Activated CD4-positive, alpha-beta memory T cell treated with anti-CD3 and anti-CD28 coated beads, Interleukin-2, amount 10 ng/mL, durations not matched to agents 7 days and 5 days (primary cell): ENCODE data around the gene PTGS1. TPM values are rescaled to one million over a fixed set of nuclear protein-coding genes. Genes with fewer than 3 reads are reported as not detected.
"Not testable (repeated sequence)": the region's sequence is repeated elsewhere in the genome, so short reads cannot be mapped to it uniquely, and the experiment has no call there.

ENCODE experiments used
- CTCF ChIA-PET: fragments of 350-600 bp; sonication (Branson Sonifier 250); formaldehyde crosslinking; loops from one replicate; lab custom pipeline; 2021; ENCODE audit warnings: antibody characterized with exemption, inconsistent platforms; lab: Charles Lee
- POLR2A ChIA-PET: fragments of 350-600 bp; sonication (Branson Sonifier 250); formaldehyde crosslinking; loops from one replicate; lab custom pipeline; 2021; ENCODE audit warnings: antibody characterized with exemption; lab: Charles Lee
- DNase-seq: peaks from one replicate; pipeline ENCODE4 v3.0.0-alpha.2; 2020
- H3K27ac Mint-ChIP-seq: one replicate; pipeline ENCODE4 v1.8.0; 2021; ENCODE audit warnings: mild to moderate bottlenecking, mixed read lengths
- H3K27me3 Mint-ChIP-seq: one replicate; pipeline ENCODE4 v1.8.0; 2021; ENCODE audit warnings: mixed read lengths
- H3K36me3 Mint-ChIP-seq: one replicate; pipeline ENCODE4 v1.8.0; 2021; ENCODE audit warnings: low read depth, mixed read lengths
- H3K4me1 Mint-ChIP-seq: one replicate; pipeline ENCODE4 v1.8.0; 2021; ENCODE audit warnings: mixed read lengths
- H3K4me3 Mint-ChIP-seq: one replicate; pipeline ENCODE4 v1.8.0; 2021; ENCODE audit warnings: mild to moderate bottlenecking, mixed read lengths
- H3K9me3 Mint-ChIP-seq: one replicate; pipeline ENCODE4 v1.8.0; 2021; ENCODE audit warnings: mixed read lengths
- total RNA-seq, 2 experiments: library from RNA; stranded (reverse); gene quantifications; one replicate each; pipeline ENCODE4 v1.2.3, GENCODE V29; 2021

The PTGS1 gene
- total RNA-seq, 2 experiments from 2014 or later, result 0.08 to 0.20 TPM

DNA sequence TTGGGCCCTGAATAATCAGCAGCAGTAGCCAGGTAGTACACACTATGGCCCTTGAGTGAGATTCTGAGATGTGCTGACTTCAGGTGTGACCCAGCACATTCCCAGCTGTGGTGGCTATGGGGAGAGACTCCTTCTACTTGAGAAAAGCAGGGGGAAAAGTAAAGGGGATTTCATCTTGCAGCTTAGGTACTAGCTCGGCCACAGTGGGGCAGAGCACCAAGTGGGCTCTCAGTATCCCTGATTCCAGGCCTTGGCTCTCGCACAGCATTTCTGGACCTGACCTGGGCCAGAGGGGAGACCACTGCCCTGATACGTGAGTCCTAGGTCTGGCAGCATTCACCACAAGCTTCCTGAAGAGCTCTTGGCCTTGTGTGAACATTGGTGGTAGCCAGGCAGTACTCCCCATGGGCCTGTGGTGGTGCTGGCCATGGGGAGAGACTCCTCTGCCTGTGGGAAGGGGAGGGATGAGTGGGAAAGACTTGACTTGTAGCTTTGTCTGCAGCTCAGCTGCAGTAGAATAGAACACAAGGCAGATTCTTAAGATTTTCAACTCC lies 27.6 kb downstream of the PTGS1 start:
- H3K4me1 Mint-ChIP-seq, result peaks cover 10% of the 10 kb centered on the region
- H3K36me3 Mint-ChIP-seq, result no peaks in the 10 kb centered on the region
- no peak overlapping the region for H3K4me3 Mint-ChIP-seq
- ChIA-PET POLR2A (no interaction called here), CTCF (no interaction called here)
- peaks cover 8% of the 10 kb centered on the region for H3K27me3 Mint-ChIP-seq
- no peak for DNase-seq
- no peak overlapping the region for H3K27ac Mint-ChIP-seq
- H3K9me3 Mint-ChIP-seq, result peaks cover 4% of the 10 kb centered on the region

DNA sequence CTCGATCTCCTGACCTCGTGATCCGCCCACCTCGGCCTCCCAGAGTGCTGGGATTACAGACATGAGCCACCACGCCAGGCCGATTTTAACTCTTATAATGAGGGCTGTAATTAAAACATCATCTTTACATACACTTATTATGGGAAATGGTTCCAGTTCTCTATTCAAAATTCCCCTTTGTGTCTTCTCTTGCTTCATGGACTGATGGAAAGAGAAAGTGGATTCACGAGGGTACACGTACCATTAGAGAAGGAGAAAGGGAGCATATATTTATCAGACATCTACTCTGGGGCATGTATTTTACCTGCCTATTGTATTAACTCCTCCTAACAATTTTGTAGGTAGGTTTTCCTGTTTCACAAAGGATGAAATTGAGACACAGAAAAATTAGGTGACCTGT lies 31.1 kb downstream of the PTGS1 start:
- Mint-ChIP-seq H3K4me1 (peaks cover 10% of the 10 kb centered on the region), H3K4me3 (no peak overlapping the region), H3K27ac (no peak overlapping the region)

DNA sequence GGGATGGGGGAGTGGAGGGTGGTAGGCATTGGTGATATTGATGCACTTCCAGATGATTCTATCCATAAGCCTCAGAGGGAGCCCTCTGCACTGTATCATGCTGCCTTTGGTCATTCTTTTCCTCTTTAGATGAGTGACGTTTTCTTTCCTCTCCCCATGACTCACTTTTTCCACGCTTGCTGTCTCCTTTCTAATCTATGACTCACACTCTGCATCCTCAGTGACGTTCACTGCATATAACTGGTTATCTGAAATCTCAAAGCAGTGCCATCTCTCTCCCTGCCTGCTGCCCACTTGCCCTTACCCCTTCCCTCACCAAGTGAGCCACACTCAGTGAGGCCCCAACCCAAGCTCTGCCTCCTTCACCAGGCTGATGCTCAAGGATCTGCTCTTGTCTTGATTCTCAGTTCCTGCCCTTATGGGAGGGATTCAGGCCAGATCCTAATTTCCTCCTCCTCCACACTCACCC lies 31.6 kb downstream of the PTGS1 start:
- H3K4me1 Mint-ChIP-seq, result peaks cover 10% of the 10 kb centered on the region
- H3K27me3 Mint-ChIP-seq, result peaks cover 4% of the 10 kb centered on the region
- POLR2A ChIA-PET, result no interaction called here
- CTCF ChIA-PET, result no interaction called here
- no peak overlapping the region for H3K27ac Mint-ChIP-seq
- no peaks in the 10 kb centered on the region for H3K36me3 Mint-ChIP-seq
- peaks cover 4% of the 10 kb centered on the region for H3K9me3 Mint-ChIP-seq
- peak; percentile 33 for DNase-seq
- no peak overlapping the region for H3K4me3 Mint-ChIP-seq

More for the DNA sequence above, 31.1 kb downstream of the PTGS1 start:
- ChIA-PET POLR2A (no interaction called here), CTCF (no interaction called here)
- peaks cover 4% of the 10 kb centered on the region for H3K27me3 Mint-ChIP-seq
- no peak for DNase-seq
- H3K9me3 Mint-ChIP-seq, result peaks cover 4% of the 10 kb centered on the region
- H3K36me3 Mint-ChIP-seq, result no peaks in the 10 kb centered on the region

DNA sequence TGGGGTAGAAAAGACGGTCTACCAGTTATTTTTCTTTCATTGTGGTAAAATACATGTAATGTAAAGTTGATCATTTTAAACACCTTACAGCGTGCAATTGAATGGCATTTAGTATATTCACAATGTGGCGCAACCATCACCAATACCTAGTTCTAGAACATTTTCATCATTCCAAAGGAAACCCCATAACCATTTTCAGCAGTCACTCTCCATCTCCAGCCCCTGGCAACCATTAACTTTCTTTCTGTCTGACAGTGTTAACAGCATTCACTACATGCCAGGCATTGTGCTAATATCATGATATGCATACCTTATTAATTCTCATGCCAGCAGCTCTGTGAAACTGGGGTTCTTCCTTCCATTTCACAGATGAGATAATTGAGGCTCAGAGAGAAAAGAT lies 32.0 kb downstream of the PTGS1 start:
- Mint-ChIP-seq H3K27me3 (peaks cover 4% of the 10 kb centered on the region), H3K9me3 (peaks cover 4% of the 10 kb centered on the region), H3K36me3 (no peaks in the 10 kb centered on the region), H3K4me3 (no peak overlapping the region), H3K4me1 (peaks cover 10% of the 10 kb centered on the region), H3K27ac (no peak overlapping the region)
- ChIA-PET POLR2A (no interaction called here), CTCF (no interaction called here)
- DNase-seq, result no peak

DNA sequence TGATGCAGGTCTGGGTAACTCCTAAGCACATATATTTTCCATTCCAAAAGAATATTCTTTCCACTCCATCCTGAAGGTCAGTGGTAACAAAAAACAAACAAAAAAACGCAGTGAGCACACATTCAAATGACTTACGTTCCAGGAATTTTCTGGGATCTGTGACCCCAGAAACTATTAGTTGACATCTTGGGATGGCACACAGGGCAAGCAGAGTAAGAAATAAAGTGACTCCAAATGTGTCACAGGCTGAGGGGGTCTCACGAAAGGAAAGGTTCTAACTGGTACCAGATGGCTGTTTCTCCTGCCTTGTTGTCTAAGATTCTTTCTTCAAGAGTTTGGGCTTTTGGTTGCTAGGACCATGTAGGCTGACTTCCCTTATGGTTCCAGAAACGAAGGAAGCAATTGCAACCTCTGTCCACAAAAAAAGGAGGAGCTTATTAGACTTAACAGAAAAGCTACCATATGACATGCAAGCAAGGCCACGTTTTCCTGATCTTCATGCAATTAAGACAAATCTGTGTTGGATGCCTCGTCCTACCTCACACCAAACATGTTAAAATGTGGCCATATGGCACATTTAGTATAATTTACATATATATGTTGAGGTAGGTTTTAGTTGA lies 32.7 kb downstream of the PTGS1 start:
- Mint-ChIP-seq H3K36me3 (no peaks in the 10 kb centered on the region), H3K9me3 (peaks cover 4% of the 10 kb centered on the region), H3K4me3 (no peak overlapping the region), H3K27me3 (peaks cover 4% of the 10 kb centered on the region), H3K27ac (no peak overlapping the region), H3K4me1 (peaks cover 10% of the 10 kb centered on the region)
- ChIA-PET CTCF (no interaction called here), POLR2A (no interaction called here)
- DNase-seq, result no peak

DNA sequence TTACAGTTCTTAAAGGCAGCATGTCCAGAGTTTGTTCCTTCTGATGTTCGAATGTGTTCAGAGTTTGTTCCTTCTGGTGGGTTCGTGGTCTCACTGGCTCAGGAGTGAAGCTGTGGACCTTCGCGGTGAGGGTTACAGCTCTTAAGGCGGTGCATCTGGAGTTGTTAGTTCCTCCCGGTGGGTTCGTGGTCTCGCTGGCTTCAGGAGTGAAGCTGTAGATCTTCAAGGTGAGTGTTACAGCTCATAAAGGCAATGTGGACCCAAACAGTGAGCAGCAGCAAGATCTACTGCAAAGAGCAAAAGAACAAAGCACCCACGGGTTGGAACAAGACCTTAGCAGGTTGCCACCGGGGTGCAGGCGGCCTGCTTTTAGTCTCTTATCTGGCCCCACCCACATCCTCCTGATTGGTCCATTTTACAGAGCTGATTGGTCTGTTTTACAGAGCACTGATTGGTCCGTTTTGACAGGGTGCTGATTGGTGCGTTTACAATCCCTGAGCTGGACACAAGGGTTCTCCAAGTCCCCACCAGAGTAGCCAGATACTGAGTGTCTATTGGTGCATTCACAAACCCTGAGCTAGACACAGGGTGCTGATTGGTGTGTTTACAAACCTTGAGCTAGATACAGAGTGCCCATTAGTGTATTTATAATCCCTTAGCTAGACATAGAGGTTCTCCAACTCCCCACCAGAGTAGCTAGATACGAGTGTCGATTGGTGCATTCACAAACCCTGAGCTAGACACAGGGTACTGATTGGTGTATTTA lies 34.7 kb downstream of the PTGS1 start:
- H3K27me3 Mint-ChIP-seq, H3K27ac Mint-ChIP-seq, H3K4me1 Mint-ChIP-seq, DNase-seq, POLR2A ChIA-PET, H3K36me3 Mint-ChIP-seq, H3K4me3 Mint-ChIP-seq, H3K9me3 Mint-ChIP-seq: not testable (repeated sequence)
- CTCF ChIA-PET, result interaction anchor here (1.2 kb wide), 1 partner anchor 306 kb away, joined by 3 read pairs; no protein-coding TSS in a partner anchor

DNA sequence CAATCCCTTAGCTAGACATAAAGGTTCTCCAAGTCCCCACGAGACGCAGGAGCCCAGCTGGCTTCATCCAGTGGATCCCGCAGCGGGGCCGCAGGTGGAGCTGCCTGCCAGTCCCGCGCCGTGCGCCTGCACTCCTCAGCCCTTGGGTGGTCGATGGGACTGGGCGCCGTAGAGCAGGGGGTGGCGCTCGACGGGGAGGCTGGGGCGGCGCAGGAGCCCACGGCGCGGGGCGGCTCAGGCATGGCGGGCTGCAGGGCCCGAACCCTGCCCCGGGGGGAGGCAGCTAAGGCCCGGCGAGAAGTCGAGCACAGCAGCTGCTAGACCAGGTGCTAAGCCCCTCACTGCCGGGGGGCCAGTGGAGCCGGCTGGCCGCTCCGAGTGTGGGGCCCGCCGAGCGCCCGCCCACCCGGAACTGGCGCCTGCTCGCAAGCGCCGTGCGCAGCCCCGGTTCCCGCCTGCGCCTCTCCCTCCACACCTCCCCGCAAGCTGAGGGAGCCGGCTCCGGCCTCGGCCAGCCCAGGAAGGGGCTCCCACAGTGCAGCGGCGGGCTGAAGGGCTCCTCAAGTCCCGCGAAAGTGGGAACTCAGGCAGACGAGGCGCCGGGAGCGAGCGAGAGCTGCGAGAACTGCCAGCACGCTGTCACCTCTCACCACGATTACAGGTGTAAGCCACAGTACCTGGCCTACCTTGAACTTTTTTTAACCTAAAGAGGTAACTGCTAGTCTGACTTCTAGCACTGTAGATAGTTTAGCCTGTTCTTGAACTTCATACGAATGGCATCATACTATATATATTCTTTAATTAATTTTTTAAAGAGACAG lies 35.5 kb downstream of the PTGS1 start:
- ChIA-PET CTCF (interaction anchor here (1.1 kb wide), 1 partner anchor 9 kb away, joined by 3 read pairs; no protein-coding TSS in a partner anchor), POLR2A (no interaction called here)
- no peak for DNase-seq
- H3K36me3 Mint-ChIP-seq, result no peaks in the 10 kb centered on the region
- no peak overlapping the region for H3K4me3 Mint-ChIP-seq
- peaks cover 10% of the 10 kb centered on the region for H3K4me1 Mint-ChIP-seq
- H3K27me3 Mint-ChIP-seq, result no peaks in the 10 kb centered on the region
- H3K9me3 Mint-ChIP-seq, result peaks cover 4% of the 10 kb centered on the region
- H3K27ac Mint-ChIP-seq, result no peak overlapping the region

DNA sequence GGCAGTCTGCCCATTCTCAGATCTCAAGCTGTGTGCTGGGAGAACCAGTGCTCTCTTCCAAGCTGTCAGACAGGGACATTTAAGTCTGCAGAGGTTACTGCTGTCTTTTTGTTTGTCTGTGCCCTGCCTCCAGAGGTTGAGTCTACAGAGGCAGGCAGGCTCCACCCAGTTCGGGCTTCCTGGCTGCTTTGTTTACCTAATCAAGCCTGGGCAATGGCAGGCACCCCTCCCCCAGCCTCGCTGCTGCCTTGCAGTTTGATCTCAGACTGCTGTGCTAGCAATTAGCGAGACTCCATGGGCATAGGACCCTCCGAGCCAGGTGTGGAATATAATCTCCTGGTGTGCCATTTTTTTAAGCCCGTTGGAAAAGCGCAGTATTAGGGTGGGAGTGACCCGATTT lies 43.3 kb downstream of the PTGS1 start:
- H3K36me3 Mint-ChIP-seq, DNase-seq, CTCF ChIA-PET, H3K9me3 Mint-ChIP-seq, POLR2A ChIA-PET, H3K4me3 Mint-ChIP-seq, H3K27ac Mint-ChIP-seq, H3K27me3 Mint-ChIP-seq, H3K4me1 Mint-ChIP-seq: not testable (repeated sequence)

DNA sequence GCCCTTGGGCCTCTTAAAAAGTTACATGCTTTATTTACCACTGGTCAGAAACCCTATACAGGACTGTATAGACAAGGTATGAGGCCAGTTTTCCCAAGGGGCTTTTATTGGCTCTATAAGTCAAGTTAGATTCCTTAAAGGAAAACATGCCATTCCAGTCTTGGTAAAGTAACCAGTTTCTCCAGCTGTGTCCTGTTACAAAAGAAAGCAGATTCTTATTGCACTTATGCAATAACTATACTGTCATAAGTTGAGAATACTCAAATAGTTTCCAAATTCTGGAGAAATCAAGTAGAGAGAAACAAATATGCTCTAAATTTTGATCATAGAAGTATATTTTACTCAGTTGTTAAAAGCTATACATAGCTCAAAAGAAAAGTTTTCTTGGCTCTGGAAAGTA lies 47.2 kb downstream of the PTGS1 start:
- peaks cover 2% of the 10 kb centered on the region for H3K36me3 Mint-ChIP-seq
- peaks cover 6% of the 10 kb centered on the region for H3K27me3 Mint-ChIP-seq
- DNase-seq, result no peak
- ChIA-PET CTCF (no interaction called here), POLR2A (no interaction called here)
- H3K4me1 Mint-ChIP-seq, result peaks cover 1% of the 10 kb centered on the region
- H3K9me3 Mint-ChIP-seq, result peaks cover 21% of the 10 kb centered on the region
- no peak overlapping the region for H3K27ac Mint-ChIP-seq
- no peak overlapping the region for H3K4me3 Mint-ChIP-seq

DNA sequence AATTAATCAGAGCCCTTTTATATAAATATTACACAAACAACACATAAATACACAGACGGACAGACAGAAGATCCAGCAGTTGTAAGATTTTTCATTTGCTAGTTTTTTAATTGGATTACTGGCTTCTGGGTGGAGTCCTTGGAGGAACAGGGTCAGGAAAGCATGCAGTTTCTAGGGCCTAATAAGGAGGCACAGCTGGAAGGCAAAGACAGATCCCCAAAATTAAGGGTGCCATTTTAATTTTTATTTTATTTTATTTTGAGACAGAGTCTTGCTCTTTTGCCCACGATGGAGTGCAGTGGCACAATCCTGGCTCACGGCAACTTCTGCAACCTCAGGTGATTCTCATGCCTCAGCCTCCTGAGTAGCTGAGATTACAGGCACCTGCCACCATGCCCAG lies 49.5 kb downstream of the PTGS1 start:
- Mint-ChIP-seq H3K9me3 (peaks cover 21% of the 10 kb centered on the region), H3K27me3 (peaks cover 12% of the 10 kb centered on the region), H3K36me3 (peaks cover 2% of the 10 kb centered on the region), H3K4me3 (no peak overlapping the region), H3K4me1 (peaks cover 1% of the 10 kb centered on the region), H3K27ac (no peak overlapping the region)
- POLR2A ChIA-PET, result no interaction called here
- CTCF ChIA-PET, result no interaction called here
- DNase-seq, result no peak

DNA sequence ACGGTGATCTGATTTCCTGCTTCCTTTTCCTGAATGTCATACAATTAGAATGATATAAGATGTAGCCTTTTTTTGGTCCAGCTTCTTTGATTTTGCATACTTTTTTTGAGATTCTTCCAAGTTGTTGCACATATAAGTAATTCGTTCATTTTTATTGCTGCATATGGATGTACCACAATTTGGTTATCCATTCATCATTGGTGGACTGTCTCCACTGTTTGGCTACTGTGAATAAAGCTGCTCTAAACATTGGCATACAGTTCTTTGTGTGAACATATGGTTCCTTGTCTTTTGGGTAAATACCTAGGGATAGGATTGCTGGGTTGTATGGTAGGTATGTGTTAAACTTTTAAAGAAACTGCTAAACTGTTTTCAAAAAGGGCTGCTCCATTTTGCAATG lies 54.3 kb downstream of the PTGS1 start:
- no peak for DNase-seq
- Mint-ChIP-seq H3K36me3 (no peaks in the 10 kb centered on the region), H3K27ac (no peak overlapping the region), H3K9me3 (peaks cover 15% of the 10 kb centered on the region), H3K4me1 (no peaks in the 10 kb centered on the region), H3K4me3 (no peak overlapping the region), H3K27me3 (peaks cover 14% of the 10 kb centered on the region)
- CTCF ChIA-PET, result no interaction called here
- POLR2A ChIA-PET, result no interaction called here

DNA sequence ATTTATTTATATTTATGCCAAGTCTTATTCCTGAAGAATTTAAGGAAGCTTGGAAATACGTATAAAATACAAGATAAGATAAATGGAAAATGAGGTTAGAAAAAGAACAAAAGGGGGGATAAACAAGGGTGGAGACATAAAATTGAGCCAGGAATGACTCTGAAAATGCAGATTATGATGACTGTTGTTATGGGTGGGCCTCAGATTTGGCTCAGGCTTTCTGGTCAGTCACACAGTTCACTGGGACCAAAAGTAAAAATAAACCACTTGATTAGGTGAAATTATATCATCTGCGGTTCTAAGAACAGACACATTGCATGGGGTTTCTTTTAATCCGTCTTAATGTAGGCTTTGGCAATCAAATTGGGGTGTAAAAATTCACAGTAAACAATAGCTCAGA lies 55.9 kb downstream of the PTGS1 start:
- Mint-ChIP-seq H3K27me3 (peaks cover 18% of the 10 kb centered on the region), H3K9me3 (peaks cover 1% of the 10 kb centered on the region), H3K4me1 (no peaks in the 10 kb centered on the region), H3K4me3 (no peak overlapping the region), H3K36me3 (no peaks in the 10 kb centered on the region), H3K27ac (no peak overlapping the region)
- no peak for DNase-seq
- POLR2A ChIA-PET, result no interaction called here
- CTCF ChIA-PET, result no interaction called here

DNA sequence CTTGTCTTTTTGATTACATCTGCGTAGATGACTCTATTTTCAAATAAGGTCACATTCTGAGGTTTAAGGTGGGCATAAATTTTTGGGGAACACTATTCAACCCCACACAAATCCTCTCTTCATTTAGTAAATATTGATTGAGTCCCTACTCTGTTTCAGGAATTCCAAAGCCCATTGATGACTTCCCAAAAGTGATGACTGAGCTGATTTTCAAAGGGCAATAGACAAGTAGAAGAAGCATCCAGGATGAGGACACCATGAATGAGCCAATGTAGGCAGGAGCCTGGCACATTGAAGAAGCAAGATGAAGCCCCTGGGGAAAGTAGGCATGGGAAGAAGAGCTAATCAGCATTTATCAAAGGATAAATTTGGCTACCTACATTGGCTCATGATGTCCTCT lies 71.7 kb downstream of the PTGS1 start:
- H3K4me1 Mint-ChIP-seq, result no peaks in the 10 kb centered on the region
- no peaks in the 10 kb centered on the region for H3K36me3 Mint-ChIP-seq
- DNase-seq, result no peak
- H3K27ac Mint-ChIP-seq, result no peak overlapping the region
- no peaks in the 10 kb centered on the region for H3K9me3 Mint-ChIP-seq
- peaks cover 32% of the 10 kb centered on the region for H3K27me3 Mint-ChIP-seq
- CTCF ChIA-PET, result no interaction called here
- POLR2A ChIA-PET, result no interaction called here
- H3K4me3 Mint-ChIP-seq, result no peak overlapping the region
